Measurements from ENCODE around the gene DENND4C.

The DENND4C gene

DNA sequence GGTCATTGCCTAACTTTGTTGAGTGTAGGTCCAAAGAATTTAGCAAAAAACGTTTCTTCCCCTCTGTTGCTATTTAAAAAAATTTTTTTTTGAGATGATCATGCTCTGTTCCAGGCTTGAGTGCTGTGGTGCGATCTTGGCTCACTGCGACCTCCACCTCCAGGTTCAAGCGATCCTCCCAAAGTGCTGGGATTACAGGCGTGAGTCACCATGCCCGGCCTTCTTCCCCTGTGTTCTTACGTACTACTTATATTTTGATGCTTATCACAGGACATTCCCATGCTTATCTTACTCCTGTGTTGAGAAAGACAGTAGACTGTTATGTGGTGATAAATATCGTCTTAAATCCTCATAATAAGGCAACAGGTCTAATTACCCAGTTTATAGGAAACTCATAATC, 180.8 kb downstream of the DENND4C start:
- TF ChIP-seq SIN3A (IDR thresholded peaks at IDR 0.05; ENCODE audit: borderline replicate concordance, insufficient read depth, low read length) (no peak), POLR2AphosphoS5 (IDR thresholded peaks at IDR 0.05; ENCODE audit: low read depth, low read length) (no peak), FOXP2 (optimal IDR thresholded peaks at IDR 0.05; ENCODE audit: borderline replicate concordance, extremely low read depth, extremely low read length, insufficient read depth) (no peak), TAF1 (IDR thresholded peaks at IDR 0.05; ENCODE audit: borderline replicate concordance, insufficient read depth, low read length) (no peak)
- TF ChIP-seq, protein P1, sequence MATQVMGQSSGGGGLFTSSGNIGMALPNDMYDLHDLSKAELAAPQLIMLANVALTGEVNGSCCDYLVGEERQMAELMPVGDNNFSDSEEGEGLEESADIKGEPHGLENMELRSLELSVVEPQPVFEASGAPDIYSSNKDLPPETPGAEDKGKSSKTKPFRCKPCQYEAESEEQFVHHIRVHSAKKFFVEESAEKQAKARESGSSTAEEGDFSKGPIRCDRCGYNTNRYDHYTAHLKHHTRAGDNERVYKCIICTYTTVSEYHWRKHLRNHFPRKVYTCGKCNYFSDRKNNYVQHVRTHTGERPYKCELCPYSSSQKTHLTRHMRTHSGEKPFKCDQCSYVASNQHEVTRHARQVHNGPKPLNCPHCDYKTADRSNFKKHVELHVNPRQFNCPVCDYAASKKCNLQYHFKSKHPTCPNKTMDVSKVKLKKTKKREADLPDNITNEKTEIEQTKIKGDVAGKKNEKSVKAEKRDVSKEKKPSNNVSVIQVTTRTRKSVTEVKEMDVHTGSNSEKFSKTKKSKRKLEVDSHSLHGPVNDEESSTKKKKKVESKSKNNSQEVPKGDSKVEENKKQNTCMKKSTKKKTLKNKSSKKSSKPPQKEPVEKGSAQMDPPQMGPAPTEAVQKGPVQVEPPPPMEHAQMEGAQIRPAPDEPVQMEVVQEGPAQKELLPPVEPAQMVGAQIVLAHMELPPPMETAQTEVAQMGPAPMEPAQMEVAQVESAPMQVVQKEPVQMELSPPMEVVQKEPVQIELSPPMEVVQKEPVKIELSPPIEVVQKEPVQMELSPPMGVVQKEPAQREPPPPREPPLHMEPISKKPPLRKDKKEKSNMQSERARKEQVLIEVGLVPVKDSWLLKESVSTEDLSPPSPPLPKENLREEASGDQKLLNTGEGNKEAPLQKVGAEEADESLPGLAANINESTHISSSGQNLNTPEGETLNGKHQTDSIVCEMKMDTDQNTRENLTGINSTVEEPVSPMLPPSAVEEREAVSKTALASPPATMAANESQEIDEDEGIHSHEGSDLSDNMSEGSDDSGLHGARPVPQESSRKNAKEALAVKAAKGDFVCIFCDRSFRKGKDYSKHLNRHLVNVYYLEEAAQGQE (IDR thresholded peaks at IDR 0.05; ENCODE audit: insufficient read depth in 1 of 2, low read depth in 2 of 2, low read length in 2 of 2): no peak

DNA sequence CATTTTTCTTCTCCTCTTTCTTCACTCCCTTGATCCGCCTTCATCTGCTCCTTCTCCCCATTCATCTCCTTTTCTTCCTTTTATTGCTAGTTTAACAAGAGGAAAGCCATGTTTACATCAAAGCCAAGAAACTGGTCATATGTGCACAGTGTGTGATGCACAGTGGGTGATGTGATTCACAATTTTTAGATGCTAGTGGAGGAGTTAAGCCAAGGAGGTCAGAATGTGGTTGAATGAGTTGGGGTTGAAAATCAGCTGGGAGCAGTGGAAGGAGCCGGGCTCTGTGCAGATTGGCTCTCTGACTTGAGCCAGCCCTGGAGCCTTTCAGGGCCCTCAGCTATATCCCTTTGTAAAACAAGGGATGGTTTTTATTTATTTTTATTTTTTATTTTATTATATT, 185.7 kb downstream of the DENND4C start:
- TF ChIP-seq FOXP2 (optimal IDR thresholded peaks at IDR 0.05; ENCODE audit: borderline replicate concordance, extremely low read depth, extremely low read length, insufficient read depth) (no peak), SIN3A (IDR thresholded peaks at IDR 0.05; ENCODE audit: borderline replicate concordance, insufficient read depth, low read length) (no peak), TAF1 (IDR thresholded peaks at IDR 0.05; ENCODE audit: borderline replicate concordance, insufficient read depth, low read length) (no peak), POLR2AphosphoS5 (IDR thresholded peaks at IDR 0.05; ENCODE audit: low read depth, low read length) (no peak)
- TF ChIP-seq, protein P1 (IDR thresholded peaks at IDR 0.05; ENCODE audit: insufficient read depth in 1 of 2, low read depth in 2 of 2, low read length in 2 of 2): no peak

DNA sequence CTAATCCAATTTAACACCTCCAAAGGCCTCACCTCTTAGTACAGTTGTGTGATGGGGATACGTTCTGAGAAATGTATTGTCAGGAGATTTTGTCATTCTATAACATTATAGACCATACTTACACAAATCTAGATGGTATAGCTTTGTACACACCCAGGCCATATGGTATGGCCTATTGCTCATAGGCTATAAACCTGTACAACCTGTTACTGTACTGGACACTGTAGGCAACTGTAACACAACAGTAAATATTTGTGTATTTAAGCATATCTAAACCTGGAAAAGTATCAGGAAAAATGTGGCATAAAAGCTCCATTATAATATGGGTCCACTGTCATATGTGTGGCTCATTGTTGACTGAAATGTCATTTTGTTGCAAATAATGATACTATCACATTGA, 190.4 kb downstream of the DENND4C start:
- TF ChIP-seq SIN3A (IDR thresholded peaks at IDR 0.05; ENCODE audit: borderline replicate concordance, insufficient read depth, low read length) (no peak), FOXP2 (optimal IDR thresholded peaks at IDR 0.05; ENCODE audit: borderline replicate concordance, extremely low read depth, extremely low read length, insufficient read depth) (no peak), TAF1 (IDR thresholded peaks at IDR 0.05; ENCODE audit: borderline replicate concordance, insufficient read depth, low read length) (no peak), POLR2AphosphoS5 (IDR thresholded peaks at IDR 0.05; ENCODE audit: low read depth, low read length) (no peak)
- TF ChIP-seq, protein P1 (IDR thresholded peaks at IDR 0.05; ENCODE audit: insufficient read depth in 1 of 2, low read depth in 2 of 2, low read length in 2 of 2): no peak

Data from PFSK-1 (cell line).